ENCODE measurements around the gene MXRA7.

The MXRA7 gene

GRCh38 chr17:76650504-76650903 is 60.3 kb downstream of the MXRA7 start:
- Histone ChIP-seq H3K4me3 (ENCODE audit: insufficient read depth, low read length, poor library complexity, severe bottlenecking) (no peak overlapping the region), H3K36me3 (ENCODE audit: low read length) (no peaks in the 10 kb centered on the region), H3K79me2 (ENCODE audit: insufficient read depth, low read length) (no peaks in the 10 kb centered on the region), H3K27ac (ENCODE audit: low read depth, low read length) (no peak overlapping the region), H4K20me1 (ENCODE audit: low read depth, low read length) (no peaks in the 10 kb centered on the region), H3F3A (ENCODE audit: insufficient read depth) (no peaks in the 10 kb centered on the region), H3K27me3 (ENCODE audit: low read length) (no peaks in the 10 kb centered on the region), H3K4me2 (ENCODE audit: low read depth, low read length, poor library complexity, severe bottlenecking) (no peak overlapping the region), H2AFZ (ENCODE audit: low read depth, low read length, severe bottlenecking) (no peak overlapping the region), H3K9me3 (ENCODE audit: insufficient read depth, low read length) (no peaks in the 10 kb centered on the region), H3K9me2 (replicated peaks; ENCODE audit: insufficient read depth, low read length) (no peaks in the 10 kb centered on the region), H3K9ac (ENCODE audit: low read length) (no peak overlapping the region)
- TF ChIP-seq EZH2phosphoT487 (conservative IDR thresholded peaks at IDR 0.05; ENCODE audit: low read length) (no peak), CTCF (IDR thresholded peaks at IDR 0.05; ENCODE audit: insufficient read depth, low read length, poor library complexity, severe bottlenecking) (no peak)

- no peaks in the 10 kb centered on the region for H3K9me3 ChIP-seq (ENCODE audit: insufficient read depth, low read length)
Observed at GRCh38 chr17:76646712-76647111, 64.1 kb downstream of the MXRA7 start.

GRCh38 chr17:76645481-76645880 is 65.3 kb downstream of the MXRA7 start:
- no peak overlapping the region for H3K27ac ChIP-seq (ENCODE audit: low read depth, low read length)
- H3K4me2 ChIP-seq (ENCODE audit: low read depth, low read length, poor library complexity, severe bottlenecking) = no peak overlapping the region
- H2AFZ ChIP-seq (ENCODE audit: low read depth, low read length, severe bottlenecking) = no peak overlapping the region
- H3F3A ChIP-seq (ENCODE audit: insufficient read depth) = no peaks in the 10 kb centered on the region
- H4K20me1 ChIP-seq (ENCODE audit: low read depth, low read length) = no peaks in the 10 kb centered on the region
- H3K9me3 ChIP-seq (ENCODE audit: insufficient read depth, low read length) = no peaks in the 10 kb centered on the region
- H3K4me3 ChIP-seq (ENCODE audit: insufficient read depth, low read length, poor library complexity, severe bottlenecking) = no peak overlapping the region
- H3K9me2 ChIP-seq (replicated peaks; ENCODE audit: insufficient read depth, low read length) = no peaks in the 10 kb centered on the region
- no peak overlapping the region for H3K9ac ChIP-seq (ENCODE audit: low read length)
- no peaks in the 10 kb centered on the region for H3K27me3 ChIP-seq (ENCODE audit: low read length)
- H3K79me2 ChIP-seq (ENCODE audit: insufficient read depth, low read length) = no peaks in the 10 kb centered on the region
- H3K36me3 ChIP-seq (ENCODE audit: low read length) = no peaks in the 10 kb centered on the region
- no peak for TF ChIP-seq EZH2phosphoT487 (conservative IDR thresholded peaks at IDR 0.05; ENCODE audit: low read length)
- no peak for TF ChIP-seq CTCF (IDR thresholded peaks at IDR 0.05; ENCODE audit: insufficient read depth, low read length, poor library complexity, severe bottlenecking)

More at GRCh38 chr17:76646712-76647111, 64.1 kb downstream of the MXRA7 start:
- no peaks in the 10 kb centered on the region for H3F3A ChIP-seq (ENCODE audit: insufficient read depth)
- no peaks in the 10 kb centered on the region for H3K36me3 ChIP-seq (ENCODE audit: low read length)
- H3K4me3 ChIP-seq (ENCODE audit: insufficient read depth, low read length, poor library complexity, severe bottlenecking) = no peak overlapping the region
- no peak overlapping the region for H3K9ac ChIP-seq (ENCODE audit: low read length)
- H3K27ac ChIP-seq (ENCODE audit: low read depth, low read length) = no peak overlapping the region
- H3K79me2 ChIP-seq (ENCODE audit: insufficient read depth, low read length) = no peaks in the 10 kb centered on the region
- no peaks in the 10 kb centered on the region for H3K9me2 ChIP-seq (replicated peaks; ENCODE audit: insufficient read depth, low read length)
- no peak overlapping the region for H3K4me2 ChIP-seq (ENCODE audit: low read depth, low read length, poor library complexity, severe bottlenecking)
- no peak overlapping the region for H2AFZ ChIP-seq (ENCODE audit: low read depth, low read length, severe bottlenecking)
- no peaks in the 10 kb centered on the region for H4K20me1 ChIP-seq (ENCODE audit: low read depth, low read length)
- TF ChIP-seq EZH2phosphoT487 (conservative IDR thresholded peaks at IDR 0.05; ENCODE audit: low read length) = no peak
- TF ChIP-seq CTCF (IDR thresholded peaks at IDR 0.05; ENCODE audit: insufficient read depth, low read length, poor library complexity, severe bottlenecking) = no peak
- no peaks in the 10 kb centered on the region for H3K27me3 ChIP-seq (ENCODE audit: low read length)
